ENCODE results near the gene FHAD1. TPM values are rescaled to one million over a fixed set of nuclear protein-coding genes. Genes with fewer than 3 reads are reported as not detected.
A peak's percentile ranks its signal among the peaks of the same experiment; 100 is the strongest.

FHAD1 gene
- total RNA-seq, 1 experiment from 2014 or later: 1.9 TPM

DNA sequence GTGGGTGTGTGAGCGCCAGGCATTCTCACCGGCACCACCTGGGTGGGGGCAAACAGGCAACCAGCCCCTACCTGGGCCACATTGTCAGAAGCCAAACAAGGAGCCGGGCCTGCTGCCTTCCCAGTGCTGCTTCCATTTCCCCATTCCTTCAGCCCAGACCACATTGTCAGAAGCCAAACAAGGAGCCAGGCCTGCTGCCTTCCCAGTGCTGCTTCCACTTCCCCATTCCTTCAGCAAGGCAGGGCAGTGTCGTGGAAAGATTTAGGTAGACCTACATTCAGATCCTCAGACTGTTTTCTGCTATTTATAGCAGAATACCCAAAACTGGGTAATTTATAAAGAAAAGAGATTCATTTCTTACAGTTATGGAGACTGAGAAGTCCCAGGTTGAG lies 115.7 kb downstream of the FHAD1 start:
- Histone ChIP-seq H3T11ph (ENCODE audit: low read length) (no peak overlapping the region), H3K23me2 (ENCODE audit: insufficient read length, low read depth, low read length, poor library complexity, severe bottlenecking) (no peaks in the 10 kb centered on the region), H2BK15ac (ENCODE audit: low read depth, low read length) (no peak overlapping the region), H3K4me2 (ENCODE audit: insufficient read depth, insufficient read length, low read length) (no peak overlapping the region), H2BK120ac (ENCODE audit: low read depth, low read length, poor library complexity, severe bottlenecking) (no peak overlapping the region), H4K5ac (ENCODE audit: insufficient read length, low read depth, low read length) (no peak overlapping the region), H2BK12ac (ENCODE audit: insufficient read length, low read depth, low read length) (no peak overlapping the region), H4K8ac (replicated peaks; ENCODE audit: insufficient read length, low read depth, low read length) (no peak overlapping the region), H2AFZ (ENCODE audit: low read length) (no peak overlapping the region), H3K18ac (ENCODE audit: insufficient read length, low read depth, low read length) (no peak overlapping the region), H3K9ac (ENCODE audit: extremely low read depth, insufficient read length, low read length) (no peak overlapping the region), H3K14ac (ENCODE audit: insufficient read depth, low read length) (no peak overlapping the region), H2AK5ac (ENCODE audit: insufficient read length, low read length) (no peak overlapping the region), H3K4me1 (ENCODE audit: insufficient read depth, low read length) (no peaks in the 10 kb centered on the region), H3K27ac (ENCODE audit: insufficient read length, low read depth, low read length) (no peak overlapping the region), H3K79me2 (ENCODE audit: insufficient read depth, low read length) (no peaks in the 10 kb centered on the region), H3K4ac (ENCODE audit: low read depth, low read length) (no peak overlapping the region), H2BK5ac (ENCODE audit: insufficient read length, low read length) (no peak overlapping the region), H4K91ac (ENCODE audit: insufficient read length, low read depth, low read length) (no peak overlapping the region), H4K20me1 (ENCODE audit: control insufficient read depth, insufficient read depth, insufficient read length) (no peaks in the 10 kb centered on the region), H3K27me3 (ENCODE audit: insufficient read depth, low read length) (no peaks in the 10 kb centered on the region), H3K79me1 (ENCODE audit: insufficient read depth, low read depth, low read length, poor library complexity, severe bottlenecking) (no peaks in the 10 kb centered on the region), H3K56ac (ENCODE audit: insufficient read length, low read depth, low read length) (no peak overlapping the region), H3K9me3 (ENCODE audit: control insufficient read depth, low read depth, low read length) (no peaks in the 10 kb centered on the region), H3K23ac (ENCODE audit: insufficient read length, low read depth, low read length) (no peak overlapping the region), H2BK20ac (ENCODE audit: low read depth, low read length, poor library complexity, severe bottlenecking) (no peak overlapping the region)
- no CpG with 5 or more reads among the region's 4 CpGs for WGBS (ENCODE audit: extremely low coverage, insufficient read length, low lambda C conversion rate)
- Mint-ChIP-seq H3K27me3 (ENCODE audit: low read depth) (peaks cover 18% of the 10 kb centered on the region), H3K9me3 (no peaks in the 10 kb centered on the region), H3K36me3 (ENCODE audit: insufficient read depth in 1 of 3, low read depth in 3 of 3) (no peaks in the 10 kb centered on the region), H3K4me3 (no peak overlapping the region), H3K4me1 (peaks cover 9 to 16% of the 10 kb centered on the region in 2 experiments), H3K27ac (peak overlapping the region in 1 of 3 experiments; percentile 70; a peak in 1 of 7 replicates)
- no peak for DNase-seq
- TF ChIP-seq, protein P1, sequence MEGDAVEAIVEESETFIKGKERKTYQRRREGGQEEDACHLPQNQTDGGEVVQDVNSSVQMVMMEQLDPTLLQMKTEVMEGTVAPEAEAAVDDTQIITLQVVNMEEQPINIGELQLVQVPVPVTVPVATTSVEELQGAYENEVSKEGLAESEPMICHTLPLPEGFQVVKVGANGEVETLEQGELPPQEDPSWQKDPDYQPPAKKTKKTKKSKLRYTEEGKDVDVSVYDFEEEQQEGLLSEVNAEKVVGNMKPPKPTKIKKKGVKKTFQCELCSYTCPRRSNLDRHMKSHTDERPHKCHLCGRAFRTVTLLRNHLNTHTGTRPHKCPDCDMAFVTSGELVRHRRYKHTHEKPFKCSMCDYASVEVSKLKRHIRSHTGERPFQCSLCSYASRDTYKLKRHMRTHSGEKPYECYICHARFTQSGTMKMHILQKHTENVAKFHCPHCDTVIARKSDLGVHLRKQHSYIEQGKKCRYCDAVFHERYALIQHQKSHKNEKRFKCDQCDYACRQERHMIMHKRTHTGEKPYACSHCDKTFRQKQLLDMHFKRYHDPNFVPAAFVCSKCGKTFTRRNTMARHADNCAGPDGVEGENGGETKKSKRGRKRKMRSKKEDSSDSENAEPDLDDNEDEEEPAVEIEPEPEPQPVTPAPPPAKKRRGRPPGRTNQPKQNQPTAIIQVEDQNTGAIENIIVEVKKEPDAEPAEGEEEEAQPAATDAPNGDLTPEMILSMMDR (conservative IDR thresholded peaks at IDR 0.05): no peak
